GM12864 (cell line): ENCODE data around the gene TRAF3.

ENCODE experiments used
- DNase-seq: peaks from one replicate; pipeline ENCODE4 v3.0.0-alpha.2; 2011; ENCODE audit warnings: low read depth
- H3K4me3 ChIP-seq: 2 replicates; pipeline ENCODE4 v1.5.1; 2011; ENCODE audit warnings: mild to moderate bottlenecking, low read depth, low read length, control low read depth
- CTCF ChIP-seq: IDR thresholded peaks from 2 replicates; pipeline ENCODE4 v1.5.1; 2011; ENCODE audit warnings: low read depth, mild to moderate bottlenecking, moderate library complexity, low read length, control low read depth, inconsistent platforms; ENCODE audit errors: missing control alignments

The TRAF3 gene

DNA sequence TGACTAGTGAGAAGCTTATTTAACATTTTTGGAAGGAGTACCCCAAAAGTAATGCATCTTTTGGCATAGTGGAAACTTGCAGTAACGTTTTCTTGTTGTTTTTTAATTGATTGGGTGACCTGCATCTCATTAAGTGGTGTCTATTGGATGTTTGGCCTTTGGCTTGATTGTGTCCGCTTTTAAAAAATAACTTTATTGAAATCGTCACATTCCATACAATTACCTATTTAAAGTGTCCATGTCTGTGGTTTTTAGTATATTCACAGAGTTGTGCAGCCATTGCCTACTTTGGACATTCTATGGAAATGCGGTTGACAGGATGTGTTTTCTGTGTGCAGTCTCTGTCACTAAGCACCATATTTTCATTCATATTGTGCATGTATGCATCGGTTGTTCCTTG is 46.3 kb downstream of the TRAF3 start:
- H3K4me3 ChIP-seq = no peak overlapping the region; the same call in 1 of the 2 replicates

GRCh38 chr14:102824832-102825231 is 47.6 kb downstream of the TRAF3 start:
- DNase-seq = no peak
- no peak for TF ChIP-seq CTCF
- H3K4me3 ChIP-seq = no peak overlapping the region; the same call in 1 of the 2 replicates

More for the DNA sequence above, 46.3 kb downstream of the TRAF3 start:
- no peak for DNase-seq
- TF ChIP-seq CTCF = no peak

- no peak for TF ChIP-seq CTCF
- DNase-seq = no peak
- peak overlapping the region; percentile 7; the same call in 1 of the 2 replicates for H3K4me3 ChIP-seq
These were observed 48.3 kb downstream of the TRAF3 start for GRCh38 chr14:102825307-102826095.

DNA sequence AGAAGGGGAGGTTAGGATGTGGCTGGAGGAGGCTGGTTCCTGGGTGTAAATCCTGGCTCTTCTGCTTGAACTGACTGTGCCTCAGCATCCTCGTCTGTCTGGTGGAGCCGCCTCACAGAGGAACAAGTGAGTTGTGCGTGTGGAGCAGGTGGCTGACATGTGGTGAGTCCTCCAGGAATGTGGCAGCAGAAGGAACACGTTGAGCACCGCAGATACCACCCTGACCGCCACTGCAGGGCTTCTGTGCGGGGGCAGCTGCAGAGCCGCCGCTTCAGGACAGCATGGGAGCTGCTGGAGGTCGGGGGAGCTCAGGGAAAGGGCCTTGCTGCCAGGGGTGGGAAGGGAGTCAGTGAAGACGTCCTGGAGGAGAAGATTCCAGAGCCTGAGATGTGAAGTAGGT is 48.9 kb downstream of the TRAF3 start:
- no peak overlapping the region for H3K4me3 ChIP-seq
- no peak for DNase-seq
- no peak for TF ChIP-seq CTCF

DNA sequence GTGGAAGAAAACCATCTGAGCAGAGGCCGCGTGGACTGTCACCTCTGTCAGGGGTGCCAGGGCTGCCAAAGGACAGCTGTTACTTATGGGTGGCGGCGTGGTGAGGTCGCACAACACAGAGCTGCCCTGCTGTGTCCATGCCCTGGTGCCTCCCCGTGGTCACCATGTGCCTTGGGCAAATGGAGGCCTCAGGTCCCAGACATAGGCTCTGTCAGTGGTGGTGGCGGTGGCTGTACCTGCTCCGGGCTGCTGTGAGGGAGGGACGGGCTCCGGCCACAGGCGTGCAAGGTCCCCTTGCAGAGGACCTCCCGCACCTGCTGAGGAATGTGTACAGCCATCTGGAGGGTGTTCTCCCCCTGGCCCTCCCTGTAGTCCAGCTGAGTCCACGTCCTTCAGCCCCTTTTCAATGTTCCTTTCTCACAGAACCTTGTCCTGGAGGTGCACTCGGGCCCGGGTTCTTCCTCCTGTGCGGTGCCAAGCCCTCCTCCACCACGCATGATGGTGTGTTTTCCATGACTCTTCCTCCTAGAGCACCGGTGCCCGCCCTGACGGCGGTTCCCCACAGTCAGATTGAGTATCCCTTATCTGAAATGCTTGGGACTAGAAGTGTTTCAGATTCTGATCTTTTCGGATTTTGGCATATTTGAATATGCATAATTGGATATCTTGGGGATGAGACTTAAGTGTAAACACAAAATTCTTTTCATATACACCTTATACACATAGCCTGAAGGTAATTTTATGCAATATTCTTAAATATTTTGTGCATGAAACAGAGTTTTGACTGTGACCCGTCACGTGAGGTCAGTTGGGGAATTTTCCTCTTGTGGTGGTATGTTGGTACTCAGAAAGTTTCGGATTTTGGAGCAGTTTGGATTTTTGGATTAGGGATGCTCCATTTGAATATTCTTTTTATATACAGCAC is 49.8 kb downstream of the TRAF3 start:
- H3K4me3 ChIP-seq = no peak overlapping the region
- no peak for DNase-seq
- TF ChIP-seq CTCF = no peak

DNA sequence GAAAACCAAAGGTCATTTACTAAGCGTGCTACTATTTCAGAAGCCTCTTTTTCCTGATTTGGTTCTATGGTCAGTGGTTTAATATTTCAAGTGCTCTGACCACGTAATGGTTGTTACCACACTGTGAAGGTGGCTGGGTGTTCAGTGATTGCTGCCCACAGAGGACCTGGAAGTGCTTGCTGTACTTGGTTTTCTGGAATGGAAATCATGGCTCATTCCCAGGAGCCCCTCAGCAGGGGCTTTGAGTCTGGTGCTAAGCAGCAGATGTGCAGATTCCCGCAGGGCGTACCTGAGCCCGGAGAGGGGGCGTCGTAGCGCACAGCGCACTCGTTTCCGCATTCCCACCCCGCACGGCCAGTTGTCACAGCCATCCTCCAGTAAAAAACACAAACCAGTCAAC is 50.5 kb downstream of the TRAF3 start:
- DNase-seq = no peak
- H3K4me3 ChIP-seq = no peak overlapping the region
- TF ChIP-seq CTCF = no peak
